GM19239 (cell line): ENCODE measurements around the gene NEAT1.

ENCODE experiments used
- DNase-seq: peaks from one replicate; pipeline ENCODE4 v3.0.0; 2011; ENCODE audit warnings: low spot score; ENCODE audit not compliant: insufficient read length
- FAIRE-seq: peaks from 2 replicates; lab custom pipeline; 2011; peaks lifted over from hg19 to GRCh38; lab: Jason Lieb, UNC

NEAT1 gene

DNA sequence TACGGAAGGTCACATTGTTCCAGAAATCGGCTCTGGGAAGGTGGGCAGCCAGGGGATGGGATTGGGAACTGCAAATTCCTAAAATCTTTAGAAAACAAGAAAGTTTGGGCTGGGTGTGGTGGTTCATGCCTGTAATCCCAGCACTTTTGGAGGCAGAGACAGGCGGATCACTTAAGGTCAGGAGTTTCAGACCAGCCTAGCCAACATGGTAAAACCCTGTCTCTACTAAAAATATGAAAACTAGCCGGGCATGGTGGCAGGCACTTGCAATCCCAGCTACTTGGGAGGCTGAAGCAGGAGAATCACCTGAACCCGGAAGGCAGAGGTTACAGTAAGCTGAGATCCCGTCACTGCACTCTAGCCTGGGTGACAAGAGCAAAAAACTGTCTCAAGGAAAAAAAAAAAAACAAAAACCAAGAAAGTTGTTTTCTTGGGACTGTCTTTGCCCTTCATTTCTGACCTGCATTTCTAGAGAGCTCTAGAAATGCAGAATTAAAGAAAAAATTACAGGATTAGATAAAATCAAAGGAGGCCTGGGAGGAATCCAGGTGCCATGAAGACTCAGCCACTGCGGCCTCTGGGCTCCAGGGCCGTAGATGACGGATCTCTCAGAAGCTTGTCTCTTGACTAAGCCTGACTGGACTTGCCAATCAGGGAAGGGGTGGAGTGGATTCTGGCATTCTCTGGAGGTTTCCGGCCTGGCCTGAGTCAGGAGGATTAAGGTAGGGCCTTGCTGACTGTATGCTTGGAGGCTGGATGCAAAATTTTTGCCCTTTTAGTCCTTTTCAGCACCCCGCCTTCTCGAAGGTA is 71.0 kb downstream of the NEAT1 start:
- no peak for DNase-seq
- no peak for FAIRE-seq
